ENCODE data around the gene KRTAP22-1. TPM values are rescaled to one million over a fixed set of nuclear protein-coding genes. Genes with fewer than 3 reads are reported as not detected.

The KRTAP22-1 gene
- total RNA-seq = not detected
- long read RNA-seq = 0 reads

GRCh38 chr21:30600787-30601186, at the start of gene KRTAP22-1:
Gene KRTAP22-1 (plus strand): TSS chr21:30601087.
- intact Hi-C loops (cut with DNase I, micrococcal nuclease) = no loop called here
- ATAC-seq = no peak

GRCh38 chr21:30552782-30553181, 48.1 kb upstream of the KRTAP22-1 start:
- DNase-seq (no peak), ATAC-seq (no peak)
- intact Hi-C loops (cut with DNase I, micrococcal nuclease) = no loop called here

More at GRCh38 chr21:30600787-30601186, at the start of gene KRTAP22-1:
- no peak for DNase-seq

GRCh38 chr21:30555095-30555494, 45.8 kb upstream of the KRTAP22-1 start:
- intact Hi-C loops (cut with DNase I, micrococcal nuclease) = no loop called here
- no peak for ATAC-seq
- no peak for DNase-seq

GRCh38 chr21:30561264-30561895, 39.5 kb upstream of the KRTAP22-1 start, which contains the start of gene KRTAP19-7:
Gene KRTAP19-7 (minus strand): TSS chr21:30561314. CDS start chr21:30561289, 25 bp downstream.
- DNase-seq = no peak
- intact Hi-C loops (cut with DNase I, micrococcal nuclease) = no loop called here
- no peak for ATAC-seq

- DNase-seq = no peak
- no peak for ATAC-seq
- intact Hi-C loops (cut with DNase I, micrococcal nuclease) = no loop called here
Measured at GRCh38 chr21:30561957-30562356, 38.9 kb upstream of the KRTAP22-1 start.

GRCh38 chr21:30563072-30563471, 37.8 kb upstream of the KRTAP22-1 start:
- intact Hi-C loops (cut with DNase I, micrococcal nuclease) = no loop called here
- ATAC-seq (no peak), DNase-seq (no peak)

- no peak for DNase-seq
- intact Hi-C loops (cut with DNase I, micrococcal nuclease) = no loop called here
- no peak for ATAC-seq
Measured at GRCh38 chr21:30563630-30564029, 37.3 kb upstream of the KRTAP22-1 start.

- intact Hi-C loops (cut with DNase I, micrococcal nuclease) = no loop called here
- ATAC-seq (no peak), DNase-seq (no peak)
Measured at GRCh38 chr21:30567617-30568016, 33.3 kb upstream of the KRTAP22-1 start.

GRCh38 chr21:30577766-30578165, 23.1 kb upstream of the KRTAP22-1 start:
- no peak for DNase-seq
- ATAC-seq = no peak
- intact Hi-C loops (cut with DNase I, micrococcal nuclease) = no loop called here

- DNase-seq (no peak), ATAC-seq (no peak)
- intact Hi-C loops (cut with DNase I, micrococcal nuclease) = no loop called here
Measured at GRCh38 chr21:30579346-30579745, 21.5 kb upstream of the KRTAP22-1 start.

- intact Hi-C loops (cut with DNase I, micrococcal nuclease) = no loop called here
- DNase-seq (no peak), ATAC-seq (no peak)
Measured at GRCh38 chr21:30580132-30580531, 20.8 kb upstream of the KRTAP22-1 start.

- DNase-seq (no peak), ATAC-seq (no peak)
- intact Hi-C loops (cut with DNase I, micrococcal nuclease) = no loop called here
Measured at GRCh38 chr21:30582870-30583269, 18.0 kb upstream of the KRTAP22-1 start.

- DNase-seq (no peak), ATAC-seq (no peak)
- intact Hi-C loops (cut with DNase I, micrococcal nuclease) = no loop called here
Measured at GRCh38 chr21:30590297-30590696, 10.6 kb upstream of the KRTAP22-1 start, which contains the start of gene KRTAP22-2. Gene KRTAP22-2 (minus strand): TSS chr21:30590397.

GRCh38 chr21:30592140-30592539, 8.7 kb upstream of the KRTAP22-1 start, which contains the start of gene KRTAP6-3:
Gene KRTAP6-3 (plus strand): TSS chr21:30592440. CDS start chr21:30592446, 6 bp downstream.
- intact Hi-C loops (cut with DNase I, micrococcal nuclease) = no loop called here
- ATAC-seq (no peak), DNase-seq (no peak)

- ATAC-seq (no peak), DNase-seq (no peak)
- intact Hi-C loops (cut with DNase I, micrococcal nuclease) = no loop called here
Measured at GRCh38 chr21:30598802-30599201, 2.1 kb upstream of the KRTAP22-1 start, which contains the start of gene KRTAP6-2. Gene KRTAP6-2 (minus strand): TSS chr21:30598902. CDS start chr21:30598874, 28 bp downstream.

GRCh38 chr21:30605968-30606367, 5.1 kb downstream of the KRTAP22-1 start:
- intact Hi-C loops (cut with DNase I, micrococcal nuclease) = no loop called here
- DNase-seq (no peak), ATAC-seq (no peak)

- intact Hi-C loops (cut with DNase I, micrococcal nuclease) = no loop called here
- no peak for DNase-seq
- ATAC-seq = no peak
Measured at GRCh38 chr21:30612132-30612531, 11.2 kb downstream of the KRTAP22-1 start.

GRCh38 chr21:30613836-30614235, 12.9 kb downstream of the KRTAP22-1 start, which contains the start of gene KRTAP6-1:
Gene KRTAP6-1 (minus strand): TSS chr21:30613930. CDS start chr21:30613904, 26 bp downstream.
- DNase-seq (no peak), ATAC-seq (no peak)
- intact Hi-C loops (cut with DNase I, micrococcal nuclease) = no loop called here

GRCh38 chr21:30615199-30615598, 14.3 kb downstream of the KRTAP22-1 start:
- DNase-seq = no peak
- no peak for ATAC-seq
- intact Hi-C loops (cut with DNase I, micrococcal nuclease) = no loop called here

GRCh38 chr21:30616125-30616524, 15.2 kb downstream of the KRTAP22-1 start, which contains the start of gene KRTAP20-1:
Gene KRTAP20-1 (plus strand): TSS chr21:30616425. CDS start chr21:30616455, 30 bp downstream.
- intact Hi-C loops (cut with DNase I, micrococcal nuclease) = no loop called here
- no peak for DNase-seq
- ATAC-seq = no peak

GRCh38 chr21:30620080-30620479, 19.2 kb downstream of the KRTAP22-1 start:
- no peak for ATAC-seq
- no peak for DNase-seq
- intact Hi-C loops (cut with DNase I, micrococcal nuclease) = no loop called here

Data from left colon (tissue), 2 donors.